ENCODE measurements around the gene CHD1.
"Not testable (repeated sequence)": the region's sequence is repeated elsewhere in the genome, so short reads cannot be mapped to it uniquely, and the experiment has no call there.

Gene CHD1

DNA sequence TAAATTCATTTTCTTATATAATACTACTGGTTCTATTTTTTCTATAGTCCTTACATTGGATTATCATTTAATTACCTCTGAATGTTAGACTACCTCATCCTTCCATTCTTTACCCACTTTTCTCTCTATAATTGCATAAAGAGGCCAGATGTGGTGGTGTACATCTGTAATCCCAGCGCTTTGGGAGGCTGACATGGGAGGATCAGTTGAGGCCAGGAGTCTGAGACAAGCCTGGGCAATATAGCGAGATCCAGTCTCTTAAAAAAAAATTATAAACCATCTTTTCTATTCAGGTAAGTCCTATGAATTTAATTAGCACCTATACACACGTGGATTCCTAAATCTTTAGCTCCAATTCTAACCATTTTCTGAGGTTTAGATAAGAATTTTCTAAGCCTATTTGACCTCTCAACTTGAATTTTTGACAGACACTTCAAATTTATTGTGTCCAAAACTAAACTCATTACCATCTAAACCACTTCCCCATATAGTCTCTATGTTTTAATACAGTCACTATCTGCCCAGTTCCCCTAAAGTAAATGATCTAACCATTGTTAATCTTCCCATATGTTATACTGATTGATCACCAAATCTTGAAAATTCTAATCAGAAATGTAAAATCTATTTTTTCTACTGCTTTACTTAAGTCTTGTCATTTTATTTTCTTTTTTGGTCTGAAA is 33.0 kb upstream of the CHD1 start:
- Histone ChIP-seq H3K4me1 (ENCODE audit: control insufficient read depth in 1 of 2, insufficient read depth in 2 of 2, low read length in 2 of 2) (no peaks in the 10 kb centered on the region), H3K9me3 (ENCODE audit: control insufficient read depth in 1 of 2, low read length in 2 of 2) (no peaks in the 10 kb centered on the region), H3K36me3 (ENCODE audit: control insufficient read depth in 1 of 2, insufficient read depth in 2 of 2, low read length in 2 of 2) (no peaks in the 10 kb centered on the region), H3K27me3 (ENCODE audit: low read depth, low read length) (no peaks in the 10 kb centered on the region), H3K4me3 (ENCODE audit: low read depth in 1 of 2, low read length in 2 of 2) (no peak overlapping the region), H3K27ac (ENCODE audit: low read length) (no peak overlapping the region)

GRCh38 chr5:98957307-98957706 is 28.5 kb upstream of the CHD1 start:
- Histone ChIP-seq H3K4me3 (ENCODE audit: low read depth in 1 of 2, low read length in 2 of 2) (no peak overlapping the region), H3K9me3 (ENCODE audit: control insufficient read depth in 1 of 2, low read length in 2 of 2) (no peaks in the 10 kb centered on the region), H3K27ac (ENCODE audit: low read length) (no peak overlapping the region), H3K36me3 (ENCODE audit: control insufficient read depth in 1 of 2, insufficient read depth in 2 of 2, low read length in 2 of 2) (no peaks in the 10 kb centered on the region), H3K27me3 (ENCODE audit: low read depth, low read length) (no peaks in the 10 kb centered on the region), H3K4me1 (ENCODE audit: control insufficient read depth in 1 of 2, insufficient read depth in 2 of 2, low read length in 2 of 2) (no peaks in the 10 kb centered on the region)

DNA sequence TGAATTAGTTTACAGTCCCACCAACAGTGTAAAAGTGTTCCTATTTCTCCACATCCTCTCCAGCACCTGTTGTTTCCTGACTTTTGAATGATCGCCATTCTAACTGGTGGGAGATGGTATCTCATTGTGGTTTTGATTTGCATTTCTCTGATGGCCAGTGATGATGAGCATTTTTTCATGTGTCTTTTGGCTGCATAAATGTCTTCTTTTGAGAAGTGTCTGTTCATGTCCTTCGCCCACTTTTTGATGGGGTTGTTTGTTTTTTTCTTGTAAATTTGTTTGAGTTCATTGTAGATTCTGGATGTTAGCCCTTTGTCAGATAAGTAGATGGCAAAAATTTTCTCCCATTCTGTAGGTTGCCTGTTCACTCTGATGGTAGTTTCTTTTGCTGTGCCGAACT is 27.1 kb upstream of the CHD1 start:
- H3K27me3 ChIP-seq (ENCODE audit: low read depth, low read length); H3K4me3 ChIP-seq (ENCODE audit: low read depth in 1 of 2, low read length in 2 of 2); H3K36me3 ChIP-seq (ENCODE audit: control insufficient read depth in 1 of 2, insufficient read depth in 2 of 2, low read length in 2 of 2); H3K27ac ChIP-seq (ENCODE audit: low read length); H3K9me3 ChIP-seq (ENCODE audit: control insufficient read depth in 1 of 2, low read length in 2 of 2); H3K4me1 ChIP-seq (ENCODE audit: control insufficient read depth in 1 of 2, insufficient read depth in 2 of 2, low read length in 2 of 2): not testable (repeated sequence)

GRCh38 chr5:98955471-98955870 is 26.7 kb upstream of the CHD1 start:
- H3K36me3 ChIP-seq (ENCODE audit: control insufficient read depth in 1 of 2, insufficient read depth in 2 of 2, low read length in 2 of 2); H3K9me3 ChIP-seq (ENCODE audit: control insufficient read depth in 1 of 2, low read length in 2 of 2); H3K27me3 ChIP-seq (ENCODE audit: low read depth, low read length); H3K27ac ChIP-seq (ENCODE audit: low read length); H3K4me1 ChIP-seq (ENCODE audit: control insufficient read depth in 1 of 2, insufficient read depth in 2 of 2, low read length in 2 of 2); H3K4me3 ChIP-seq (ENCODE audit: low read depth in 1 of 2, low read length in 2 of 2): not testable (repeated sequence)

DNA sequence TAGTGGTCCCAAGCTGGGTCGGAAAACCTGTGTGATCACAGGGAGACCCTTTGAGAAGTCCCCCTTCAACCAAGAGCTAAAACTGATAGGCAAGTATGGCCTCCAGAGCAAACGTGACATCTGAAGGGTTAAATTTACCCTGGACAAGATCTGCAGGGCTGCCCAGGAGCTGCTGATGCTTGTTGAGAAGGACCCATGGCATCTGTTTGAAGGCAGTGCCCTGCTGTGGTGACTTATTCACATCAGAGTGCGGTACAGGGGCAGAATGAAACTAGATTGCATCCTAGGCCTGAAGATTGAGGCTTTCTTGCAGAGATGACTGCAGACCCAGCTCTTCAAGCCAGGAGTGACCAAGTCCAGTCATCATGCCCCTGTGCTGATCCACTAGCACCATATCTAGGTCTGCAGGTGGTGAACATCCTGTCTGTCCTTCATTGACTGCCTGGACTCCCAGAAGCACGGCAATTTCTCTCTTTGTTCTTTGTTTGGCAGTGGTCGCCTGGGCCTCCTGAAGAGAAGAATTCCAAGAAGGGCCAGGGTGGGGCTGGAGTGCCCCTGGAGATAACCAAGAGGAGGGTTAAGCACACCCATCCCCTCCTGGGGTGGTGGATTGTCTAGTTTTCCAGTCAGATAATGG is 25.7 kb upstream of the CHD1 start:
- H3K4me3 ChIP-seq (ENCODE audit: low read depth in 1 of 2, low read length in 2 of 2), result no peak overlapping the region
- H3K27me3 ChIP-seq (ENCODE audit: low read depth, low read length), result no peaks in the 10 kb centered on the region
- H3K4me1 ChIP-seq (ENCODE audit: control insufficient read depth in 1 of 2, insufficient read depth in 2 of 2, low read length in 2 of 2), result no peaks in the 10 kb centered on the region
- H3K27ac ChIP-seq (ENCODE audit: low read length), result no peak overlapping the region
- no peaks in the 10 kb centered on the region for H3K36me3 ChIP-seq (ENCODE audit: control insufficient read depth in 1 of 2, insufficient read depth in 2 of 2, low read length in 2 of 2)
- H3K9me3 ChIP-seq (ENCODE audit: control insufficient read depth in 1 of 2, low read length in 2 of 2), result no peaks in the 10 kb centered on the region

DNA sequence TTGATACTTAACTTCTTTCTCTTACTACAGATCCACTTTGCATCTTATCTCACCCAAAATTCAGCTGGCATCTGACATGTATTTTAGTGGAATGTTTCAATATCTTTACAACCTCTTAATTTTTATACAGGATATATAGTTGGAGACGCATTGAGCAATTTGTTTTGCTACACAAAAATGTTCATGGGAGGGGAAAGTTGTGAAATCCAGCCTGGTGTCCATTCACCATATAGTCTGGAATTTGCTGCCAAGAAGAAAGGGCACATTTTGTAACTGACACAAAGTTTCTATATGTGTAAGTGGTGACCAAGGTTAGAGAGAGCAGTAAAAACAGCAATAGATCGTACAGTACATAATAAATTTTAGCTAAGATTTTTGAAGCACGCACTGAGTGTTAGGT is 14.0 kb upstream of the CHD1 start:
- H3K4me1 ChIP-seq (ENCODE audit: control insufficient read depth in 1 of 2, insufficient read depth in 2 of 2, low read length in 2 of 2), result peaks cover 11 to 38% of the 10 kb centered on the region in 2 donors

DNA sequence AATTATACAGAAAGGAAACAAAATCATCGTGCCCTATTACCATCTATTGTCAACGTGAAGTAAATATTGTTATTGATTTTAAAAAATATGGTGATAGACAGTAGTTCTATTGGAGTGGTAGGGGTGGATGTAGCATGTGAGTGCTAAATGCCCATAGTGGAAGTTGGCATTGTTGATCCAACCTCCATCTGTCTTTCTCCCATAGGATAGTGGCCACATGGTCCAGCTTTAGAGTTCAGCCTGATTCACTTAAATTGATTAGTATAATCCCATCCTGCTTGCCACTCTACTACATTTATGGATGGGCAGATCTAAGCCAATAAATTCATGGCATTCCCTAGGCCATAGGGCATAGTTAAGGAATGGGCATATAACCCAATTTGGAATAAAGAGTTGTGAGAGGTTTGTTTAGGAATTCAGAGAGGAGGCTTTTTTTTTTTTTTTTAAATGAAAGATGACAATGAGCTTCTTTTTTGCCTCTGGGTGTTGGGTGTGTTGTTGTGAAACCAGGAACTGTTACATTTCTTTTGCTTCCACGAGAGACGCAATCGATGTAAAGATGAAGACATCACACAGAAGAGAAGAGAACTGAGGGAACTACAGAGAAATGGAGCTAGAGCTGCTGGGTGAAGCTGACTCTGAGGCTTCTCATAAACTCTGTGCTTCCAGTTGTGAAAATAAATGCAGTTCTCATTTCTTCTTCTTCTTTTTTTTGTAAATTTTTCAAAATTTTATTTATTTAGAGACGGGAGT is 12.5 kb upstream of the CHD1 start:
- Histone ChIP-seq H3K4me3 (ENCODE audit: low read depth in 1 of 2, low read length in 2 of 2) (no peak overlapping the region), H3K36me3 (ENCODE audit: control insufficient read depth in 1 of 2, insufficient read depth in 2 of 2, low read length in 2 of 2) (no peaks in the 10 kb centered on the region), H3K27me3 (ENCODE audit: low read depth, low read length) (no peaks in the 10 kb centered on the region), H3K27ac (ENCODE audit: low read length) (no peak overlapping the region), H3K4me1 (ENCODE audit: control insufficient read depth in 1 of 2, insufficient read depth in 2 of 2, low read length in 2 of 2) (peaks cover 11 to 39% of the 10 kb centered on the region in 2 donors), H3K9me3 (ENCODE audit: control insufficient read depth in 1 of 2, low read length in 2 of 2) (no peaks in the 10 kb centered on the region)

More for the DNA sequence above, 14.0 kb upstream of the CHD1 start:
- Histone ChIP-seq H3K36me3 (ENCODE audit: control insufficient read depth in 1 of 2, insufficient read depth in 2 of 2, low read length in 2 of 2) (no peaks in the 10 kb centered on the region), H3K27ac (ENCODE audit: low read length) (no peak overlapping the region), H3K27me3 (ENCODE audit: low read depth, low read length) (no peaks in the 10 kb centered on the region), H3K4me3 (ENCODE audit: low read depth in 1 of 2, low read length in 2 of 2) (no peak overlapping the region), H3K9me3 (ENCODE audit: control insufficient read depth in 1 of 2, low read length in 2 of 2) (no peaks in the 10 kb centered on the region)

GRCh38 chr5:98940581-98940980 is 11.8 kb upstream of the CHD1 start:
- Histone ChIP-seq H3K4me3 (ENCODE audit: low read depth in 1 of 2, low read length in 2 of 2) (no peak overlapping the region), H3K9me3 (ENCODE audit: control insufficient read depth in 1 of 2, low read length in 2 of 2) (no peaks in the 10 kb centered on the region), H3K36me3 (ENCODE audit: control insufficient read depth in 1 of 2, insufficient read depth in 2 of 2, low read length in 2 of 2) (no peaks in the 10 kb centered on the region), H3K4me1 (ENCODE audit: control insufficient read depth in 1 of 2, insufficient read depth in 2 of 2, low read length in 2 of 2) (peaks cover 11 to 40% of the 10 kb centered on the region in 2 donors), H3K27me3 (ENCODE audit: low read depth, low read length) (no peaks in the 10 kb centered on the region), H3K27ac (ENCODE audit: low read length) (no peak overlapping the region)

DNA sequence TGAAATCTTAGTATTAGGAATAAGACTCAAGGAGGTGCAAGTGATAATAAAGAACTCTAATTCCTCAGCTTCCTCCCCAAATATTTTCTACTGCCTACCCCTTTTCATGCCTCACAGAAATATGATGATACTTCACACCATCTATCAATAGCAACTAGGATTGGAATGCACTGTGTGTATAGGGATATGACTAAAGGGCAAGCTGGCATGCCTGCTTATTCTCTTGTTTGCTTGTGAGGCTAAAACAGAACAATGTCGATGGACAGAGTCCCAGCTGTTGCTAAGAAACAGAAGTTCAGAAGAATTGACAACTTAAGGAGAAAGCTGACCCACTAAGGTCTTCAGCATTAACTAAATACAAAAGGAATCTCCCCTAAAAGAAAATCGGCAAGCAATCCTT is 9.7 kb upstream of the CHD1 start:
- Histone ChIP-seq H3K27ac (ENCODE audit: low read length) (peak overlapping the region; percentile 11), H3K9me3 (ENCODE audit: control insufficient read depth in 1 of 2, low read length in 2 of 2) (no peaks in the 10 kb centered on the region), H3K36me3 (ENCODE audit: control insufficient read depth in 1 of 2, insufficient read depth in 2 of 2, low read length in 2 of 2) (no peaks in the 10 kb centered on the region), H3K27me3 (ENCODE audit: low read depth, low read length) (no peaks in the 10 kb centered on the region), H3K4me1 (ENCODE audit: control insufficient read depth in 1 of 2, insufficient read depth in 2 of 2, low read length in 2 of 2) (peaks cover 11 to 60% of the 10 kb centered on the region in 2 donors), H3K4me3 (ENCODE audit: low read depth in 1 of 2, low read length in 2 of 2) (no peak overlapping the region)

- Histone ChIP-seq H3K36me3 (ENCODE audit: control insufficient read depth in 1 of 2, insufficient read depth in 2 of 2, low read length in 2 of 2) (no peaks in the 10 kb centered on the region), H3K4me3 (ENCODE audit: low read depth in 1 of 2, low read length in 2 of 2) (no peak overlapping the region), H3K4me1 (ENCODE audit: control insufficient read depth in 1 of 2, insufficient read depth in 2 of 2, low read length in 2 of 2) (peaks cover 11 to 60% of the 10 kb centered on the region in 2 donors), H3K9me3 (ENCODE audit: control insufficient read depth in 1 of 2, low read length in 2 of 2) (no peaks in the 10 kb centered on the region), H3K27ac (ENCODE audit: low read length) (no peak overlapping the region), H3K27me3 (ENCODE audit: low read depth, low read length) (no peaks in the 10 kb centered on the region)
These were observed 8.3 kb upstream of the CHD1 start for GRCh38 chr5:98936948-98937715.

DNA sequence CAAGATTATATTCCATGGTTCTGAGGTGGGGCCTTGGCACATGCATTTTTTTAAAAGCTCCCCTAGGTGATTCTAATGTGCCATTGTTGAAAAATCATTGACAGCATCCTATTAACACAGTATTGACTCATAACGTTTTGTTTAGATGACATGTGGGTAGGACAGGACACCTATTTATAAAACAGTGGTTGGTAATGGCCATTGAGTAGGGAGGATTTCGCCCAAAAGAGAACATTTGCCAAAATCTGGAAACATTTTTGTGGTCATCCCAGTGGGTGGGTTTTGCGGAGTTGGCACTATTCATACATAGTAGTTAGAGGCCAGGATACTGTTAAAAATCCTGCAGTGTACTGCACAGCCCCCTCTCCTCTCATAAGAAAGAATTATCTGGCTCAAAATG is 6.4 kb upstream of the CHD1 start:
- peak overlapping the region; percentile 56 for H3K27ac ChIP-seq (ENCODE audit: low read length)
- H3K36me3 ChIP-seq (ENCODE audit: control insufficient read depth in 1 of 2, insufficient read depth in 2 of 2, low read length in 2 of 2), result no peaks in the 10 kb centered on the region
- H3K4me1 ChIP-seq (ENCODE audit: control insufficient read depth in 1 of 2, insufficient read depth in 2 of 2, low read length in 2 of 2), result peaks cover 7 to 56% of the 10 kb centered on the region in 2 donors

More for the DNA sequence above, 6.4 kb upstream of the CHD1 start:
- H3K27me3 ChIP-seq (ENCODE audit: low read depth, low read length), result no peaks in the 10 kb centered on the region
- H3K4me3 ChIP-seq (ENCODE audit: low read depth in 1 of 2, low read length in 2 of 2), result no peak overlapping the region
- no peaks in the 10 kb centered on the region for H3K9me3 ChIP-seq (ENCODE audit: control insufficient read depth in 1 of 2, low read length in 2 of 2)
